GM12878 (cell line): ENCODE measurements around the gene NTN3.

Experiments
- ATF3 ChIP-seq: IDR thresholded peaks from 2 replicates; pipeline ENCODE4 v1.6.1; 2011; ENCODE audit warnings: low read depth, mild to moderate bottlenecking, low read length, moderate library complexity, borderline replicate concordance; ENCODE audit errors: extremely low read depth
- CEBPB ChIP-seq, 2 experiments: fragments of 150-350 bp in 1 of 2; IDR thresholded peaks; 2 replicates each; pipeline ENCODE4 v1.6.1; 2012 to 2014; ENCODE audit warnings: low read depth in 2 of 2, low read length in 2 of 2, borderline replicate concordance in 1 of 2, inconsistent platforms in 1 of 2
- HCFC1 ChIP-seq: fragments of 150-350 bp; IDR thresholded peaks from 2 replicates; pipeline ENCODE4 v1.6.1; 2014; ENCODE audit warnings: low read length
- JUND ChIP-seq: IDR thresholded peaks from 2 replicates; pipeline ENCODE4 v1.6.1; 2012; ENCODE audit warnings: low read depth, mild to moderate bottlenecking, low read length, improper control_type of control experiment, moderate library complexity
- MYC ChIP-seq: IDR thresholded peaks from 2 replicates; pipeline ENCODE4 v1.6.1; 2011; ENCODE audit warnings: mild to moderate bottlenecking, low read length, moderate library complexity, inconsistent platforms; ENCODE audit not compliant: insufficient read depth, insufficient replicate concordance, insufficient read length, severe bottlenecking
- NRF1 ChIP-seq: conservative IDR thresholded peaks from 2 replicates; pipeline ENCODE4 v1.6.1; 2011; ENCODE audit warnings: mild to moderate bottlenecking, low read depth, low read length, improper control_type of control experiment
- PAX5 ChIP-seq: IDR thresholded peaks from 2 replicates; pipeline ENCODE4 v1.6.1; 2011; ENCODE audit warnings: low read depth, low read length, borderline replicate concordance
- POLR2A ChIP-seq: IDR thresholded peaks from 2 replicates; pipeline ENCODE4 v1.6.1; 2011; ENCODE audit warnings: low read depth, mild to moderate bottlenecking, low read length
- POLR2AphosphoS2 ChIP-seq: IDR thresholded peaks from 2 replicates; pipeline ENCODE4 v1.6.1; 2011; ENCODE audit warnings: low read depth, mild to moderate bottlenecking, low read length, improper control_type of control experiment, moderate library complexity
- POLR2AphosphoS5 ChIP-seq: IDR thresholded peaks from 2 replicates; pipeline ENCODE4 v1.6.1; 2011; ENCODE audit warnings: mild to moderate bottlenecking, low read length, inconsistent platforms
- SP1 ChIP-seq: IDR thresholded peaks from one replicate; pipeline ENCODE4 v1.6.1; 2011; ENCODE audit warnings: low read depth, low read length
- TCF7 ChIP-seq: IDR thresholded peaks from 2 replicates; pipeline ENCODE4 v1.6.1; 2014; ENCODE audit warnings: antibody characterized with exemption, borderline replicate concordance
- YBX1 ChIP-seq: fragments of 450-650 bp; IDR thresholded peaks from 2 replicates; pipeline ENCODE4 v1.6.1; 2016; ENCODE audit warnings: antibody characterized with exemption
- TF ChIP-seq, protein P1 (sequence below): IDR thresholded peaks from 2 replicates; pipeline ENCODE4 v1.6.1; 2011; ENCODE audit warnings: borderline replicate concordance, low read depth, mild to moderate bottlenecking, moderate library complexity, mixed read lengths, low read length; ENCODE audit not compliant: insufficient read depth; ENCODE audit errors: extremely low read length

- TF ChIP-seq POLR2AphosphoS2 (no peak), HCFC1 (no peak), YBX1 (no peak), ATF3 (no peak), PAX5 (no peak), SP1 (no peak), NRF1 (no peak), CEBPB (IDR thresholded peaks at IDR 0.05; ENCODE audit: borderline replicate concordance in 1 of 2, low read depth in 2 of 2, low read length in 2 of 2) (no peak), MYC (no peak), POLR2A (peak; percentile 31), POLR2AphosphoS5 (no peak), TCF7 (no peak), JUND (no peak)
- TF ChIP-seq, protein P1, sequence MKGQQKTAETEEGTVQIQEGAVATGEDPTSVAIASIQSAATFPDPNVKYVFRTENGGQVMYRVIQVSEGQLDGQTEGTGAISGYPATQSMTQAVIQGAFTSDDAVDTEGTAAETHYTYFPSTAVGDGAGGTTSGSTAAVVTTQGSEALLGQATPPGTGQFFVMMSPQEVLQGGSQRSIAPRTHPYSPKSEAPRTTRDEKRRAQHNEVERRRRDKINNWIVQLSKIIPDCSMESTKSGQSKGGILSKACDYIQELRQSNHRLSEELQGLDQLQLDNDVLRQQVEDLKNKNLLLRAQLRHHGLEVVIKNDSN, result no peak
Measured at GRCh38 chr16:2457267-2457666, 13.8 kb upstream of the NTN3 start.
